ENCODE results near the gene CKAP5. TPM values are rescaled to one million over a fixed set of nuclear protein-coding genes. Genes with fewer than 3 reads are reported as not detected.

The CKAP5 gene
- total and polyA plus RNA-seq, 4 experiments from 2014 or later, result 3.6 to 51.4 (median 35.8) TPM

DNA sequence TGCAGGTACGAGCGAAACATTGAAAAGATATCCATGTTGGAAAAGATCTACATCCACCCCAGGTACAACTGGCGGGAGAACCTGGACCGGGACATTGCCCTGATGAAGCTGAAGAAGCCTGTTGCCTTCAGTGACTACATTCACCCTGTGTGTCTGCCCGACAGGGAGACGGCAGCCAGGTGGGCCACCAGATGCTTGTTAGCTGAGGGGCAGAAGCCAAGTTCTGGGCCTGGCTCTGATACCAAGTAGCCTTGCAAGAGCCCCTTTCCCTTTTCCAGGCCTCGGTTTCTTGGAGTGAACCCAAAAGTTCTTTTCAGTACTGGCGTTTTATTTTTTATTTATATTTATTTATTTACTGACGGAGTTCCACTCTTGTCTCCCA is 117.4 kb downstream of the CKAP5 start:
- H3K4me3 Mint-ChIP-seq, result no peak overlapping the region

DNA sequence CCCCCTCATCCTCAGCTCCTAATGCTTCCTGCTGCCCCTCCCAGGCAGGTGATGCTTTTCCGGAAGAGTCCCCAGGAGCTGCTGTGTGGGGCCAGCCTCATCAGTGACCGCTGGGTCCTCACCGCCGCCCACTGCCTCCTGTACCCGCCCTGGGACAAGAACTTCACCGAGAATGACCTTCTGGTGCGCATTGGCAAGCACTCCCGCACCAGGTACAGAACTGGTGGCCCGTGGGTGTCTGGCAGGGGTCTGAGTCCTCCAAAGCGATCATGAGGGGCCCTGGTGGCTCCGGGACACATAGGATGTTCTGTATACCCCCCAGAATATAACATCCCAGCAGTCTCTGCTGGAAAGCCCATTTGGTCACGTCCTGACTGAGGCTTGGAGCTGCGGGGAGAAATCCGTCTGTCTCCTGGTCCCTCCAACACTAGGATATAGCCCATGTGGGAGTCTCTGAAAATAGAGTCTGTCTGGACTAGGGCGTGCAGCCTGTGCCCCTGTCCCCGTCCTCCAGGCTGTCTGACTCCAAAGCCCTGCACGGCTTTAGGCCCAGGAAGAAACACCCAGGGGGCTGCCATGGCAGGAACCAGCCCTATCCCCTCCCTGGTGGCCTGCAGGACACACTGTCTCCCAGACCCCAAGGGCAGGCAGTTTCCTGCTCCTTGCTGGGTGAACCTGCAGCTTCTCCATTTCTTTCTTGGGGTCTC is 118.0 kb downstream of the CKAP5 start:
- ChIA-PET POLR2A (ENCODE audit: partially characterized antibody) (no interaction called here), CTCF (ENCODE audit: partially characterized antibody) (no interaction called here)
- H3K4me1 Mint-ChIP-seq, result no peaks in the 10 kb centered on the region
- intact Hi-C loops (cut with micrococcal nuclease), result no loop called here
- Histone ChIP-seq H3K4me1 (ENCODE audit: insufficient read depth, low read length) (no peaks in the 10 kb centered on the region), H3K9me3 (ENCODE audit: control insufficient read depth in 1 of 2, low read length in 2 of 2) (no peaks in the 10 kb centered on the region), H3K36me3 (ENCODE audit: insufficient read depth, low read length) (no peaks in the 10 kb centered on the region), H3K27ac (ENCODE audit: low read depth, low read length) (no peak overlapping the region), H3K27me3 (ENCODE audit: insufficient read depth, low read length) (no peaks in the 10 kb centered on the region), H3K4me3 (ENCODE audit: low read length in 2 of 2) (no peak overlapping the region)
- H3K9me3 Mint-ChIP-seq, result no peaks in the 10 kb centered on the region
- H3K27ac Mint-ChIP-seq, result no peak overlapping the region
- no peaks in the 10 kb centered on the region for H3K27me3 Mint-ChIP-seq
- no peaks in the 10 kb centered on the region for H3K36me3 Mint-ChIP-seq
- H3K4me3 Mint-ChIP-seq, result no peak overlapping the region
- DNase-seq, result no peak

More for the DNA sequence above, 117.4 kb downstream of the CKAP5 start:
- H3K36me3 Mint-ChIP-seq, result no peaks in the 10 kb centered on the region
- intact Hi-C loops (cut with micrococcal nuclease), result no loop called here
- no peak overlapping the region for H3K27ac Mint-ChIP-seq
- Histone ChIP-seq H3K36me3 (ENCODE audit: insufficient read depth, low read length) (no peaks in the 10 kb centered on the region), H3K4me1 (ENCODE audit: insufficient read depth, low read length) (no peaks in the 10 kb centered on the region), H3K27ac (ENCODE audit: low read depth, low read length) (no peak overlapping the region), H3K9me3 (ENCODE audit: control insufficient read depth in 1 of 2, low read length in 2 of 2) (no peaks in the 10 kb centered on the region), H3K27me3 (ENCODE audit: insufficient read depth, low read length) (no peaks in the 10 kb centered on the region), H3K4me3 (ENCODE audit: low read length in 2 of 2) (no peak overlapping the region)
- H3K4me1 Mint-ChIP-seq, result no peaks in the 10 kb centered on the region
- POLR2A ChIA-PET (ENCODE audit: partially characterized antibody), result interaction anchor here (1.0 kb wide), 1 partner anchor 15 kb away, joined by 3 read pairs; no protein-coding TSS in a partner anchor
- H3K27me3 Mint-ChIP-seq, result no peaks in the 10 kb centered on the region
- DNase-seq, result no peak
- H3K9me3 Mint-ChIP-seq, result no peaks in the 10 kb centered on the region
- CTCF ChIA-PET (ENCODE audit: partially characterized antibody), result no interaction called here

DNA sequence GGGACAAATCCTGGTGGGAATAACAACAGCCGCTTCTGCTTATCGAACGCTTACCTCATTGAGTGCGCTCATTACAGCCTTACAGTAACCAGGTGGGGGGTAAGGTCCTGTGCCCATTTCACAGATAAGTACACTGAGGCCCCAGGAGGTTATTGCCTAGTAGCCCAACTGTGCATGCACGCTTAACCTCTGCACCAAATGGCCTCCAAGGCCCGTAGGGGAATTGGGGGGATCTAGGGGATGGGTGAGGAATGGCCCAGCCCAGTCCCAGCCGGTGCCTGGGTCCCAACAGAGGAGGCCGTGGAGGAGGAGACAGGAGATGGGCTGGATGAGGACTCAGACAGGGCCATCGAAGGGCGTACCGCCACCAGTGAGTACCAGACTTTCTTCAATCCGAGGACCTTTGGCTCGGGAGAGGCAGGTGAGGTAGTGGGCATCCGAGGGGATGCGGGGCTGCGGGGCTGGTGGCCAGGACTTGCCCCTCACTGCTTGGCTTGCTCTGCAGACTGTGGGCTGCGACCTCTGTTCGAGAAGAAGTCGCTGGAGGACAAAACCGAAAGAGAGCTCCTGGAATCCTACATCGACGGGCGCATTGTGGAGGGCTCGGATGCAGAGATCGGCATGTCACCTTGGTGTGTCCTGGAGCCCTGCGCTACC is 119.7 kb downstream of the CKAP5 start:
- intact Hi-C loops (cut with micrococcal nuclease), result no loop called here
- peaks cover 0 to 2% (median 0%) of the 10 kb centered on the region in 4 donors for H3K4me1 Mint-ChIP-seq
- ChIA-PET CTCF (ENCODE audit: partially characterized antibody) (no interaction called here), POLR2A (ENCODE audit: partially characterized antibody) (no interaction called here)
- no peak for DNase-seq
- Histone ChIP-seq H3K36me3 (ENCODE audit: insufficient read depth, low read length) (no peaks in the 10 kb centered on the region), H3K9me3 (ENCODE audit: control insufficient read depth in 1 of 2, low read length in 2 of 2) (no peaks in the 10 kb centered on the region), H3K27me3 (ENCODE audit: insufficient read depth, low read length) (no peaks in the 10 kb centered on the region), H3K27ac (ENCODE audit: low read depth, low read length) (no peak overlapping the region), H3K4me3 (ENCODE audit: low read length in 2 of 2) (no peak overlapping the region), H3K4me1 (ENCODE audit: insufficient read depth, low read length) (no peaks in the 10 kb centered on the region)
- no peaks in the 10 kb centered on the region for H3K9me3 Mint-ChIP-seq
- H3K27me3 Mint-ChIP-seq, result no peaks in the 10 kb centered on the region
- H3K27ac Mint-ChIP-seq, result no peak overlapping the region
- no peaks in the 10 kb centered on the region for H3K36me3 Mint-ChIP-seq
- H3K4me3 Mint-ChIP-seq, result no peak overlapping the region

DNA sequence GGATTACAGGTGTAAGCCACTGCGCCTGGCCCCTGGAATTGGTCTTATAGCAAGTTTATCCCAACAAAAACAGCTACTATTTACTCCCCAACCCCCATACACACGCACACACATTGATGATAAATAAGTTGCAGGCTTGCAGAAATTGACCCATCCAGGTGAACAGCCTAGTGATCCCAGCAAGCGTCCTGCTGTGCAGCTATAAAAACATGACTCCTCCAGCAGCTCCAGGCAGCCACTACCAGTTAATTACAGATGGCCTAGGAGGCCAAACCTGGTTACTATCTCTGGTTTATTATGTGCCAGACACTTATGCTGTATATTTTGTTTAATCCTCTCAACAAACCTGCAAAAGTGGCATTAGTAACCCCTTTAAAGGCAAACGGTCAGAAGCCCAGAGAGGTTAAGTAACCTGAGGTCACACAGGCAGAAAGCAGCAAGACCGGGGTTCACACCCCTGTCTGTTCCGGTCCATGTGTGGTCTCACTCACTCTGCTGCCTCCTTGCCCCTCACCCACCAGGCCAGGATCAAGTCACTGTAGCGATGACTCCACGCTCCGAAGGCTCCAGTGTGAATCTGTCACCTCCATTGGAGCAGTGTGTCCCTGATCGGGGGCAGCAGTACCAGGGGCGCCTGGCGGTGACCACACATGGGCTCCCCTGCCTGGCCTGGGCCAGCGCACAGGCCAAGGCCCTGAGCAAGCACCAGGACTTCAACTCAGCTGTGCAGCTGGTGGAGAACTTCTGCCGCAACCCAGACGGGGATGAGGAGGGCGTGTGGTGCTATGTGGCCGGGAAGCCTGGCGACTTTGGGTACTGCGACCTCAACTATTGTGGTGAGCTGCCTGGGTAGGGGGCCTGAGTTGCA is 120.5 kb downstream of the CKAP5 start:
- H3K27me3 ChIP-seq (ENCODE audit: insufficient read depth, low read length), result no peaks in the 10 kb centered on the region
- H3K9me3 Mint-ChIP-seq, result no peaks in the 10 kb centered on the region
- ChIA-PET CTCF (ENCODE audit: partially characterized antibody) (no interaction called here), POLR2A (ENCODE audit: partially characterized antibody) (no interaction called here)
- no peaks in the 10 kb centered on the region for H3K4me1 ChIP-seq (ENCODE audit: insufficient read depth, low read length)
- H3K36me3 ChIP-seq (ENCODE audit: insufficient read depth, low read length), result no peaks in the 10 kb centered on the region
- no peak for DNase-seq
- no peaks in the 10 kb centered on the region for H3K36me3 Mint-ChIP-seq
- peaks cover 0 to 3% (median 0%) of the 10 kb centered on the region in 4 donors for H3K4me1 Mint-ChIP-seq
- H3K4me3 ChIP-seq (ENCODE audit: low read length in 2 of 2), result no peak overlapping the region
- intact Hi-C loops (cut with micrococcal nuclease), result no loop called here
- H3K27ac ChIP-seq (ENCODE audit: low read depth, low read length), result no peak overlapping the region
- H3K27ac Mint-ChIP-seq, result no peak overlapping the region
- no peaks in the 10 kb centered on the region for H3K9me3 ChIP-seq (ENCODE audit: control insufficient read depth in 1 of 2, low read length in 2 of 2)
- no peaks in the 10 kb centered on the region for H3K27me3 Mint-ChIP-seq
- H3K4me3 Mint-ChIP-seq, result no peak overlapping the region

DNA sequence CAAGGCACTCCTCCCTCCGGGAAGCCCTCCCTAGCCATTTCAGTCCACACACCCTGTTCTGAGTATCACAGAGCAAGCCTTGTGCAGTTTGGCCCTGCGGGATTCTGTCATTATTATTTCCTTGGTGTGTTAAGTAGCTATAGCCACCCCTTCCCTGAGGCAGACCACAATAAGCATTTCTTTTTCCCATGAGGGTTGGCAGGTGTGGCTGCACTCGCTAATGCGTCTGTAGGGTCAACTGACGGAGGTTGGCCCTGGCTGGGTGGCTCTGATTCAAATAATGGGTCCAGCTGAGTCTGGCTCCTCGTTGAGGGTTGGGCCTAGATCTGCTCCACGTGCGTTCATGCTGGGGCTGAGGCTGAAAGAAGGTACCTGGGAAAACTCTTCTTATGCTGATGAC is 122.0 kb downstream of the CKAP5 start:
- Mint-ChIP-seq H3K36me3 (no peaks in the 10 kb centered on the region), H3K4me1 (peaks cover 0 to 5% (median 0%) of the 10 kb centered on the region in 4 donors), H3K9me3 (no peaks in the 10 kb centered on the region), H3K27me3 (no peaks in the 10 kb centered on the region), H3K4me3 (no peak overlapping the region), H3K27ac (peak overlapping the region in 1 of 7 donors; percentile 53)
- H3K4me1 ChIP-seq (ENCODE audit: insufficient read depth, low read length), result no peaks in the 10 kb centered on the region
- no peaks in the 10 kb centered on the region for H3K9me3 ChIP-seq (ENCODE audit: control insufficient read depth in 1 of 2, low read length in 2 of 2)
- H3K36me3 ChIP-seq (ENCODE audit: insufficient read depth, low read length), result no peaks in the 10 kb centered on the region
- H3K27ac ChIP-seq (ENCODE audit: low read depth, low read length), result no peak overlapping the region
- DNase-seq, result no peak
- POLR2A ChIA-PET (ENCODE audit: partially characterized antibody), result interaction anchor here (0.5 kb wide), 1 partner anchor 777 kb away, joined by 4 read pairs; no protein-coding TSS in a partner anchor
- CTCF ChIA-PET (ENCODE audit: partially characterized antibody), result no interaction called here
- no peaks in the 10 kb centered on the region for H3K27me3 ChIP-seq (ENCODE audit: insufficient read depth, low read length)
- intact Hi-C loops (cut with micrococcal nuclease), result no loop called here
- no peak overlapping the region for H3K4me3 ChIP-seq (ENCODE audit: low read length in 2 of 2)

DNA sequence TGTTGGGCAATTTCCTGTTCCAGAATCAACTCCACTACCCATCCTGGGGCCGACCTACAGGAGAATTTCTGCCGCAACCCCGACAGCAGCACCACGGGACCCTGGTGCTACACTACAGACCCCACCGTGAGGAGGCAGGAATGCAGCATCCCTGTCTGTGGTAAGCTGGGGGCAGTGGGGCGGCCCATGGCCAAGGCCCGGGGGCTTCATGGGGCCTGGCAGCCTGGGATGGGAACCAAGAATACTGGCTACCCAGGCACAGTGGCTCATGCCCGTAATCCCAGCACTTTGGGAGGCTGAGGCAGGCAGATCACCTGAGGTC is 122.8 kb downstream of the CKAP5 start:
- ChIA-PET CTCF (ENCODE audit: partially characterized antibody) (interaction anchor here (1.3 kb wide), 1 partner anchor 53 kb away, joined by 4 read pairs; no protein-coding TSS in a partner anchor), POLR2A (ENCODE audit: partially characterized antibody) (no interaction called here)
- intact Hi-C loops (cut with micrococcal nuclease), result no loop called here
- no peaks in the 10 kb centered on the region for H3K27me3 ChIP-seq (ENCODE audit: insufficient read depth, low read length)
- DNase-seq, result no peak
- H3K4me1 ChIP-seq (ENCODE audit: insufficient read depth, low read length), result peaks cover 5% of the 10 kb centered on the region
- Mint-ChIP-seq H3K4me3 (no peak overlapping the region), H3K36me3 (no peaks in the 10 kb centered on the region), H3K27ac (no peak overlapping the region), H3K9me3 (no peaks in the 10 kb centered on the region), H3K27me3 (no peaks in the 10 kb centered on the region), H3K4me1 (peaks cover 4 to 12% (median 5%) of the 10 kb centered on the region in 4 donors)
- no peak overlapping the region for H3K27ac ChIP-seq (ENCODE audit: low read depth, low read length)
- H3K4me3 ChIP-seq (ENCODE audit: low read length in 2 of 2), result no peak overlapping the region
- no peaks in the 10 kb centered on the region for H3K9me3 ChIP-seq (ENCODE audit: control insufficient read depth in 1 of 2, low read length in 2 of 2)
- H3K36me3 ChIP-seq (ENCODE audit: insufficient read depth, low read length), result no peaks in the 10 kb centered on the region
